GM18498 (cell line): ENCODE measurements around the gene CDX1.

Experiments
- ATAC-seq: cut with Tn5 transposase; IDR thresholded peaks from one replicate; pipeline ENCODE4 v1.9.1; 2021; ENCODE audit warnings: mild to moderate bottlenecking, moderate library complexity; ENCODE audit not compliant: unreplicated experiment

CDX1 gene

GRCh38 chr5:150144879-150145278 is 21.7 kb upstream of the CDX1 start:
- no peak for ATAC-seq

GRCh38 chr5:150146235-150146634 is 20.3 kb upstream of the CDX1 start:
- ATAC-seq = no peak

- no peak for ATAC-seq
These were observed 19.5 kb upstream of the CDX1 start for GRCh38 chr5:150146862-150147601.

GRCh38 chr5:150147670-150148069 is 18.9 kb upstream of the CDX1 start:
- no peak for ATAC-seq

- ATAC-seq = no peak
These were observed 18.3 kb upstream of the CDX1 start for GRCh38 chr5:150148117-150148927.

- ATAC-seq = no peak
These were observed 17.0 kb upstream of the CDX1 start for GRCh38 chr5:150149618-150150017.

GRCh38 chr5:150152636-150153462 is 13.7 kb upstream of the CDX1 start:
- ATAC-seq = no peak

GRCh38 chr5:150153483-150153882 is 13.1 kb upstream of the CDX1 start:
- no peak for ATAC-seq

- ATAC-seq = no peak
These were observed 12.5 kb upstream of the CDX1 start for GRCh38 chr5:150153957-150154617.

- ATAC-seq = no peak
These were observed 11.9 kb upstream of the CDX1 start for GRCh38 chr5:150154618-150155128.

GRCh38 chr5:150155258-150156026 is 11.1 kb upstream of the CDX1 start, which contains the start of gene PDGFRB:
PDGFRB (minus strand) TSS chr5:150155845; CDS start chr5:150137047, 18,798 bp downstream.
- ATAC-seq = peak; percentile 80

GRCh38 chr5:150156027-150156368 is 10.6 kb upstream of the CDX1 start:
- peak; percentile 8 for ATAC-seq

GRCh38 chr5:150156540-150156939 is 10.0 kb upstream of the CDX1 start:
- ATAC-seq = no peak

- ATAC-seq = no peak
These were observed 9.4 kb upstream of the CDX1 start for GRCh38 chr5:150157168-150157567.

- ATAC-seq = no peak
These were observed 8.2 kb upstream of the CDX1 start for GRCh38 chr5:150158170-150158949.

- no peak for ATAC-seq
These were observed 7.5 kb upstream of the CDX1 start for GRCh38 chr5:150159031-150159430.

GRCh38 chr5:150159741-150160179 is 6.8 kb upstream of the CDX1 start:
- no peak for ATAC-seq

- ATAC-seq = no peak
These were observed 6.0 kb upstream of the CDX1 start for GRCh38 chr5:150160448-150161081.
